GM08714 (cell line): ENCODE results near the gene ME2.
"Not testable (repeated sequence)": the region's sequence is repeated elsewhere in the genome, so short reads cannot be mapped to it uniquely, and the experiment has no call there.

Experiments used
- H3K4me3 ChIP-seq: fragments of 200-500 bp; sonication (Bioruptor generic); 2 replicates; pipeline ENCODE4 v1.5.1; 2014; ENCODE audit warnings: mild to moderate bottlenecking, low read length, inconsistent platforms
- ZNF274 ChIP-seq: IDR thresholded peaks from 2 replicates; pipeline ENCODE4 v1.6.1; 2012; ENCODE audit warnings: mild to moderate bottlenecking, low read depth, low read length

Gene ME2

DNA sequence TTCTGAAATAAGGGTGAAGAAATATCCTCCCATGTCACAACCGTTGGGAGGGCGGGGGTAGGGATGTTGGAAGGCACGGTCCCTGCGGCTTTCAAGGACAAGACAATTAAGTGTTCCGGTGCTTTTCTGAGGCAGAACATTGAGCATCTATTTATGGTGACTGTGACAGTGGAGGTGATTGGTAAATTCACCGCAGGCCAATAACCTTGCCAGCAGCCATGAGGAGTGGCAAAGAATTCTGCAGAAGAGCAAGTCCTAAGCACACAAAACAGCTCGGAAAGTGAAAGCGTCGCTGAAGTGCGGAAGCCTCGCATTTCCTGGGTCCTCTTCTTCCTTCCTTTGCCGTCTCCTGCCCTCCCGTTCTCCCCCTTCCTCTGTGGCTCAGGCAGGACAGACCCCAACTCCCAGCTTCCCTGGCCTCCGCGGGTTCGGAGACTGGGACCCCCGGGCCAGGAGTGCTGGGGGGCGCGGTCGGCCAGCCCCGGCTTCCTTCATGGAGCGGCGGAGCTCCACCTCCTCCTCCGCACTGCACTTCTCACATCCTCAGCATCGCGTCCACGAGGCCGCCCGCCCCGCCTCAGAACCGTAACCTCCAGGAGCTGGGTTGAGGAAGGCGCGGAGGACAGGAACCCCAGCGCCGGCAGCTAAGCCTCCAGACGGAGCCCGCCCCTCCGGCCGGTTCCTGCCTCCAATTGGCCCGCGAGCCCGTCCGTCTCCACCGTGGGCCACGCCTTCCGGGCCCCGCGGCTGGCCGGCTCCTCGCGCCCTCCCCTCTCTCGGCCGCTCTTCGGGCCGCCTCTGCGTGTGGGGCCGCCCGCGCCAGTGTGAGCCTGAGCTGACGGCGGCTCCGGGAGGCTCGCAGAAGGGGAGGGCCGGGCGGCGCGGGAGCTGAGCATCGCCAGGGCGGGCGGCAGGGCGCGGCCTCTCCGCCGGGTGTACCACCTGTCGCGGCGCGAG lies at the start of gene ME2:
Gene ME2, plus strand, starts transcription at position 774 of the 957 bp plus-strand sequence. CDS start 16,703 bp downstream, outside the sequence.
- H3K4me3 ChIP-seq: peak within 1 kb of the TSS; percentile 93
- TF ChIP-seq ZNF274: no peak

DNA sequence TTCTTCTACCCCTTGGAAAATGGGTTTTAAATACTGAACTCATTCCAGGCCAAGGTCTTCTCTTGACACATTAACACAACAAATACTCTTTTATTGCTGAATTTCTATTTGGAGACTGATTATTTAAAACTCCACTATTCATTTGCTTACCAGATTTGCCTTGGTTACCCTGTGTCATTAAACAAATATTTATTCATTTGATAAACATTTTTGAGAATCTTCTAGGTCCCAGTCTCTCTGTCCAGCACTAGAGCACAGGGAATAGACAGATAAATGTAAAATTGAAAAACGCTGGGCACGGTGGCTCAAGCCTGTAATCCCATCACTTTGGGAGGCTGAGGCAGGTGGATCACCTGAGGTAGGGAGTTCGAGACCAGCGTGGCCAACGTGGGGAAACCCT lies 49.3 kb upstream of the ME2 start:
- no peak for TF ChIP-seq ZNF274
- H3K4me3 ChIP-seq: no peak overlapping the region

DNA sequence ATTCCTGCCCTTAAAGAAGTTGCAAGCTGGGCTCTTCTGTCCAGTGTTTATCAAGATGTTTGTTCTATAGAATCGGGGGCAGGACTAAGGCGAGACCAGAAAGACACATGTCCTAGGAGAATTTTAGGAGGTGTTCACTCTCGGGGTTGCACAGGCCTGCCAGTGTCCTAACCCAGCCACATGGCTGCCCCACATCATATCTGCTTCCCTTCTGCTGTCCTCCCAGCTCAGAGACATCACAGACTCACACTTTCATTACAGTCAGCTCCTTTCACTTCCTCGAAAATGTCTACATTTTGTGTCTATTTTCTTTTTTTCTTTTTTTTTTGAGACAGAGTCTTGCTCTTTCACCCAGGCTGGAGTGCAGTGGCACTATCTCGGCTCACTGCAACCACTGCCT lies 48.4 kb upstream of the ME2 start:
- no peak for TF ChIP-seq ZNF274
- H3K4me3 ChIP-seq: no peak overlapping the region

GRCh38 chr18:50832754-50833153 lies 46.2 kb upstream of the ME2 start:
- no peak for TF ChIP-seq ZNF274

DNA sequence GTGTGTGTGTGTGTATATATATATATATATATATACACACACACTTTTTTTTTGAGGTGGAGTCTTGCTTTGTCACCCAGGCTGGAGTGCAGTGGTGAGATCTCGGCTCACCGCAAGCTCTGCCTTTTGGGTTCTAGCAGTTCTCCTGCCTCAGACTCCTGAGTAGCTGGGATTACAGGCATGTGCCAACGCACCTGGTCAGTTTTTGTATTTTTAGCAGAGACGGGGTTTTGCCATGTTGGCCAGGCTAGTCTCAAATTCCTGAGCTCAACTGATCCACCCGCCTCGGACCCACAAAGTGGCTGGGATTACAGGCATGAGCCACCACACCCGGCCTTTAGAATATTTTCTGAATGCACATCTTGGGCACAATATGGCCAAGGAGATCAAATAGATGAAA lies 45.4 kb upstream of the ME2 start:
- not testable (repeated sequence) for H3K4me3 ChIP-seq

More at GRCh38 chr18:50832754-50833153, 46.2 kb upstream of the ME2 start:
- H3K4me3 ChIP-seq: no peak overlapping the region

- TF ChIP-seq ZNF274: no peak
- H3K4me3 ChIP-seq: no peak overlapping the region
Measured at GRCh38 chr18:50836521-50836957, 42.4 kb upstream of the ME2 start.

- TF ChIP-seq ZNF274: no peak
- H3K4me3 ChIP-seq: no peak overlapping the region
Measured at GRCh38 chr18:50839341-50839740, 39.6 kb upstream of the ME2 start.

DNA sequence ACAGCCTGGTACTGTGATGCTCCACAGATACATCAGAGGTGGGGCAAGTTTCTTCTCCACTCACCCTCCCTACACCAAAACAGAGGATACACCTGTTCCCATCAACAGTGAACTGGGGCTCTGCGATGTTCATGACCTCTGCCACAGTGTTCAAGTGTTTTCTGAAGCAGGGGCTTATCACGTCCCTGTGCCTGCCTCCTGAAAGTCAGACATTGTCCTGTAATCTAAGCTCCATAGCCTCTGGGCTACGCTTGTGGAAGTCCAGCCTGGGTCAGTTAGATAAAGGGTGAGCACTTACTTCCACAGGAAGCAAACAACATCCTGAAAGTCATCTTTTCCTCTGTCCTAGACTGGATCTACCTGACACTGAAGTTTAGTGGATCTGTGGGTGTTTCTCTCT lies 38.9 kb upstream of the ME2 start:
- no peak overlapping the region for H3K4me3 ChIP-seq
- no peak for TF ChIP-seq ZNF274

DNA sequence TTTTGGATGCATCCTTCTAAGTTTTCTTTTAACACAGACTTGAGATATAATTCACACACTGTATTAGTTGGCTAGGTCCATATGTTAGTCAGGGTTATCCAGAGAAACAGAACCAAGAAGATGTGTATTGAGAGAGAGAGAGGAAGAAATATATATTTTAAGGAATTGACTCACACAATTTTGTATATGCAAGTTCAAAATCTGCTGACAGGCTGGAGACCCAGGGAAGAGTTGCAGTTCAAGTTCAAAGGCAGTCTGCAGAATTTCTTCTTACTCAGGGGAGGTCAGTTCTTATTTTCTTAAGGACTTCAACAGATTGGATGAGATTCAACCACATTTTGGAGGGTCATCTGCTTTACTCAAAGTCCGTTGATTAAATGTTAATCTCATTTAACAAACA lies 36.1 kb upstream of the ME2 start:
- no peak overlapping the region for H3K4me3 ChIP-seq
- TF ChIP-seq ZNF274: no peak

- H3K4me3 ChIP-seq: no peak overlapping the region
- no peak for TF ChIP-seq ZNF274
Measured at GRCh38 chr18:50844554-50844953, 34.4 kb upstream of the ME2 start.

- no peak for TF ChIP-seq ZNF274
- H3K4me3 ChIP-seq: no peak overlapping the region
Measured at GRCh38 chr18:50844960-50845359, 34.0 kb upstream of the ME2 start.

GRCh38 chr18:50847192-50847591 lies 31.7 kb upstream of the ME2 start:
- no peak overlapping the region for H3K4me3 ChIP-seq
- no peak for TF ChIP-seq ZNF274

- no peak overlapping the region for H3K4me3 ChIP-seq
- TF ChIP-seq ZNF274: no peak
Measured at GRCh38 chr18:50848061-50848551, 30.8 kb upstream of the ME2 start.

DNA sequence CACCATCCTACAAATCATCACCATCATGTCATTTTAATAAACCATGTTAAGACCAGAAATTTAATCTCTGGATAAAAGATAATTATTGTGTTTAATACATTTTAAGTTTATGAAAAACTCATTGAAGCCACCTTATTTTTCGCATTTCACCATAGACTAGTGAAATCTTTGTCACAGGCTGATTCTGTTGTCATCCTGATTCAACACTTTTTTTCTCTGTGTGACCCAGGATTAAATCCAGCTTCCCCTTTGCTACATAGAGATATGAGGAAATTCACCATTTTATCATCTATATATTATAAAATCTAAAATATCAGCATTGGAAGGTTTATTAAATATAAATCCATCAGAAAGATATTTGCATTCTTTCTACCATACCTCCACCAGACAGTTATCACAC lies 29.9 kb upstream of the ME2 start:
- no peak for TF ChIP-seq ZNF274
- H3K4me3 ChIP-seq: no peak overlapping the region

GRCh38 chr18:50849419-50849821 lies 29.5 kb upstream of the ME2 start:
- H3K4me3 ChIP-seq: no peak overlapping the region
- no peak for TF ChIP-seq ZNF274
